Measurements from ENCODE around the gene TP53TG5. TPM values are rescaled to one million over a fixed set of nuclear protein-coding genes. Genes with fewer than 3 reads are reported as not detected.

TP53TG5 gene
- total and polyA plus RNA-seq, 2 experiments from 2014 or later: not detected

- H3K27me3 Mint-ChIP-seq (ENCODE audit: insufficient read depth, low read depth, poor library complexity): no peaks in the 10 kb centered on the region
- no peaks in the 10 kb centered on the region for H3K4me1 Mint-ChIP-seq
- no peak for DNase-seq (ENCODE audit: low spot score)
- no peak for TF ChIP-seq ZNF462 (CRISPR knock-in tag; IDR thresholded peaks at IDR 0.05)
- TF ChIP-seq EZH2phosphoT487 (IDR thresholded peaks at IDR 0.05; ENCODE audit: unreplicated experiment): no peak
- no peak for TF ChIP-seq REST (IDR thresholded peaks at IDR 0.05; ENCODE audit: unreplicated experiment)
- Histone ChIP-seq H3K4me1 (ENCODE audit: insufficient read depth) (no peaks in the 10 kb centered on the region), H3K4me2 (no peak overlapping the region), H3F3A (replicated peaks; ENCODE audit: low read depth) (no peaks in the 10 kb centered on the region), H3K79me2 (replicated peaks; ENCODE audit: insufficient read depth) (no peaks in the 10 kb centered on the region), H3K36me3 (ENCODE audit: insufficient read depth) (no peaks in the 10 kb centered on the region), H3K27ac (ENCODE audit: low read depth) (no peak overlapping the region), H2AFZ (no peak overlapping the region), H3K4me3 (no peak overlapping the region), H3K27me3 (ENCODE audit: insufficient read depth) (no peaks in the 10 kb centered on the region), H3K9me2 (ENCODE audit: insufficient read depth) (no peaks in the 10 kb centered on the region), H4K20me1 (replicated peaks; ENCODE audit: insufficient read depth) (no peaks in the 10 kb centered on the region)
- H3K9me3 Mint-ChIP-seq: no peaks in the 10 kb centered on the region
- H3K36me3 Mint-ChIP-seq (ENCODE audit: low read depth): no peaks in the 10 kb centered on the region
- ATAC-seq: no peak
- no peak overlapping the region for H3K27ac Mint-ChIP-seq
- no peak overlapping the region for H3K4me3 Mint-ChIP-seq
Observed at GRCh38 chr20:45391559-45391958, 13.4 kb upstream of the TP53TG5 start.

Measured in GM23338 (cell line).